Activated B cell treated with CpG ODN at 0.5 μM for 24 hours (primary cell): ENCODE data around the gene GAL3ST1. TPM values are rescaled to one million over a fixed set of nuclear protein-coding genes. Genes with fewer than 3 reads are reported as not detected.

Experiments used
- ATAC-seq: fragments of 200-7000 bp; cut with Tn5 transposase; one replicate; pipeline ENCODE4 v1.10.0; 2021; ENCODE audit warnings: low read depth, mild to moderate bottlenecking, moderate library complexity
- CTCF ChIA-PET: fragments of 350-600 bp; sonication (Branson Sonifier 250); formaldehyde crosslinking; loops from one replicate; lab custom pipeline; 2021; ENCODE audit warnings: antibody characterized with exemption; lab: Charles Lee
- POLR2A ChIA-PET: fragments of 350-600 bp; sonication (Branson Sonifier 250); formaldehyde crosslinking; loops from one replicate; lab custom pipeline; 2021; ENCODE audit warnings: antibody characterized with exemption; lab: Charles Lee
- DNase-seq: peaks from one replicate; pipeline ENCODE4 v3.0.0; 2022
- H3K27ac Mint-ChIP-seq: one replicate; pipeline ENCODE4 v1.8.0; 2020; ENCODE audit warnings: mixed read lengths
- H3K27me3 Mint-ChIP-seq: one replicate; pipeline ENCODE4 v1.8.0; 2021; ENCODE audit warnings: mixed read lengths
- H3K36me3 Mint-ChIP-seq: one replicate; pipeline ENCODE4 v1.8.0; 2021; ENCODE audit warnings: low read depth, mixed read lengths
- H3K4me1 Mint-ChIP-seq: one replicate; pipeline ENCODE4 v1.8.0; 2021; ENCODE audit warnings: mixed read lengths
- H3K4me3 Mint-ChIP-seq: one replicate; pipeline ENCODE4 v1.8.0; 2020; ENCODE audit warnings: mild to moderate bottlenecking, mixed read lengths
- H3K9me3 Mint-ChIP-seq: one replicate; pipeline ENCODE4 v1.8.0; 2020; ENCODE audit warnings: mixed read lengths
- intact Hi-C: fragments of 100-400 bp; cut with micrococcal nuclease; formaldehyde crosslinking; loops from one replicate; pipeline ENCODE4 v1.15.1; 2024
- total RNA-seq: library from RNA; stranded (reverse); gene quantifications from 2 replicates; pipeline ENCODE4 v1.2.3, GENCODE V29; 2022
- TF ChIP-seq, protein P1 (sequence below): fragments of 200-600 bp; IDR thresholded peaks from one replicate; pipeline ENCODE4 v1.8.0; 2022; ENCODE audit warnings: antibody characterized with exemption, mild to moderate bottlenecking

GAL3ST1 gene
- total RNA-seq, 1 donor from 2014 or later = not detected

DNA sequence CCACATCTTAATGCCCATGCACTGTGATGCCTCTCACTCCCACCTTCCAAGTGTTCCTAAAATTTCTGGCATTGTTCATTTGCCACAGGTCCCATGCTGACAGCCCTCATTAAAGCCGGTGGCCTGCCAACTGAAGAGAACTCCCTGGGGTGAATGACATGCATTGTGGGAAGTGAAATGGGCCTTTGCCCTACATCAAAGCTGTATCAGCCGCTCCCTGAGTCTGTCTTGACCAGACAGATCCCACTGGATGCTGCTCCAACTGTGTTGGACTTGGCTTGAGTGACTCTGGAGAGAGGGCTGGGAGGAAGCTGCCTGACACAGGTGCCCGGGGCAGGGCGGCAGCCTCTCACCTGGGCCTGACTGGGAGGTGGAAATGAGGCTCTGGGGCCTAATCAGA lies 60.2 kb downstream of the GAL3ST1 start:
- CTCF ChIA-PET = no interaction called here
- Mint-ChIP-seq H3K27me3 (peaks cover 3% of the 10 kb centered on the region), H3K36me3 (no peaks in the 10 kb centered on the region), H3K9me3 (peaks cover 3% of the 10 kb centered on the region), H3K4me1 (no peaks in the 10 kb centered on the region), H3K4me3 (no peak overlapping the region), H3K27ac (no peak overlapping the region)
- TF ChIP-seq, protein P1, sequence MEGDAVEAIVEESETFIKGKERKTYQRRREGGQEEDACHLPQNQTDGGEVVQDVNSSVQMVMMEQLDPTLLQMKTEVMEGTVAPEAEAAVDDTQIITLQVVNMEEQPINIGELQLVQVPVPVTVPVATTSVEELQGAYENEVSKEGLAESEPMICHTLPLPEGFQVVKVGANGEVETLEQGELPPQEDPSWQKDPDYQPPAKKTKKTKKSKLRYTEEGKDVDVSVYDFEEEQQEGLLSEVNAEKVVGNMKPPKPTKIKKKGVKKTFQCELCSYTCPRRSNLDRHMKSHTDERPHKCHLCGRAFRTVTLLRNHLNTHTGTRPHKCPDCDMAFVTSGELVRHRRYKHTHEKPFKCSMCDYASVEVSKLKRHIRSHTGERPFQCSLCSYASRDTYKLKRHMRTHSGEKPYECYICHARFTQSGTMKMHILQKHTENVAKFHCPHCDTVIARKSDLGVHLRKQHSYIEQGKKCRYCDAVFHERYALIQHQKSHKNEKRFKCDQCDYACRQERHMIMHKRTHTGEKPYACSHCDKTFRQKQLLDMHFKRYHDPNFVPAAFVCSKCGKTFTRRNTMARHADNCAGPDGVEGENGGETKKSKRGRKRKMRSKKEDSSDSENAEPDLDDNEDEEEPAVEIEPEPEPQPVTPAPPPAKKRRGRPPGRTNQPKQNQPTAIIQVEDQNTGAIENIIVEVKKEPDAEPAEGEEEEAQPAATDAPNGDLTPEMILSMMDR = no peak
- ATAC-seq (no peak), DNase-seq (no peak)
- POLR2A ChIA-PET = no interaction called here
- intact Hi-C loops = no loop called here

GRCh38 chr22:30513462-30513861 lies 61.0 kb downstream of the GAL3ST1 start:
- TF ChIP-seq, protein P1 = no peak
- ChIA-PET POLR2A (no interaction called here), CTCF (no interaction called here)
- Mint-ChIP-seq H3K4me3 (no peak overlapping the region), H3K27ac (no peak overlapping the region), H3K9me3 (peaks cover 3% of the 10 kb centered on the region), H3K27me3 (peaks cover 3% of the 10 kb centered on the region), H3K36me3 (no peaks in the 10 kb centered on the region), H3K4me1 (no peaks in the 10 kb centered on the region)
- ATAC-seq = no peak
- intact Hi-C loops = no loop called here
- no peak for DNase-seq

GRCh38 chr22:30511911-30512310 lies 62.6 kb downstream of the GAL3ST1 start:
- DNase-seq = no peak
- ChIA-PET POLR2A (no interaction called here), CTCF (no interaction called here)
- no peaks in the 10 kb centered on the region for H3K4me1 Mint-ChIP-seq
- TF ChIP-seq, protein P1 = no peak
- no peak for ATAC-seq
- H3K36me3 Mint-ChIP-seq = no peaks in the 10 kb centered on the region
- intact Hi-C loops = no loop called here
- H3K4me3 Mint-ChIP-seq = no peak overlapping the region
- H3K27ac Mint-ChIP-seq = no peak overlapping the region
- peaks cover 3% of the 10 kb centered on the region for H3K27me3 Mint-ChIP-seq
- H3K9me3 Mint-ChIP-seq = peaks cover 3% of the 10 kb centered on the region

DNA sequence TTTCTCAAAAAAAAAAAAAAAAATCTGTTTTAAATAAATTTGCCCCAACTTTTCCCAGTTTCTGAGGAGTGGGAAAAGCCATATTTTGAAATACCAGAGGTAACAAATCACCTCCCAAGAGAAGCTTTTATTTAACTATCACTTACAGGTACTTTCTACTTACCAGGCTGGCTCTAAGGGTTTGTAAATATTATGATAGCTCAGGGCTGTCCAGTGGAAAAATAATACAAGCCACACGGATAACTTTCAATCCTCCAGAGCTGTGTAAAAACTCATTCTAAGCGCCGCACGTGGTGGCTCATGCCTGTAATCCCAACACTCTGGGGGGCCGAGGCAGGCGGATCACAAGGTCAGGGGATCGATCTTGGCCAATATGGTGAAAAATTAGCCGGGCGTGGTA lies 63.4 kb downstream of the GAL3ST1 start:
- Mint-ChIP-seq H3K4me1 (no peaks in the 10 kb centered on the region), H3K27me3 (peaks cover 8% of the 10 kb centered on the region), H3K4me3 (no peak overlapping the region), H3K9me3 (peaks cover 3% of the 10 kb centered on the region), H3K27ac (no peak overlapping the region), H3K36me3 (no peaks in the 10 kb centered on the region)
- intact Hi-C loops = no loop called here
- ATAC-seq = no peak
- ChIA-PET CTCF (interaction anchor here (0.7 kb wide), 1 partner anchor 52 kb away, joined by 3 read pairs; no protein-coding TSS in a partner anchor), POLR2A (no interaction called here)
- TF ChIP-seq, protein P1 = no peak
- DNase-seq = no peak

GRCh38 chr22:30508216-30508615 lies 66.2 kb downstream of the GAL3ST1 start:
- H3K27me3 Mint-ChIP-seq = peaks cover 21% of the 10 kb centered on the region
- ATAC-seq (no peak), DNase-seq (no peak)
- no peak overlapping the region for H3K4me3 Mint-ChIP-seq
- TF ChIP-seq, protein P1 = no peak
- ChIA-PET CTCF (no interaction called here), POLR2A (no interaction called here)
- H3K9me3 Mint-ChIP-seq = peaks cover under 1% of the 10 kb centered on the region
- no peaks in the 10 kb centered on the region for H3K4me1 Mint-ChIP-seq
- no peaks in the 10 kb centered on the region for H3K36me3 Mint-ChIP-seq
- intact Hi-C loops = no loop called here
- H3K27ac Mint-ChIP-seq = no peak overlapping the region
